ENCODE data around the gene ADAMTS17.

- no peak for TF ChIP-seq POLR2A (IDR thresholded peaks at IDR 0.05; ENCODE audit: low read length)
- TF ChIP-seq GATA1 (IDR thresholded peaks at IDR 0.05; ENCODE audit: low read depth, low read length) = no peak
Observed at GRCh38 chr15:99944131-99944530, 397.6 kb downstream of the ADAMTS17 start.
